ENCODE measurements around the gene CRIM1. TPM values are rescaled to one million over a fixed set of nuclear protein-coding genes. Genes with fewer than 3 reads are reported as not detected.

The CRIM1 gene
- total RNA-seq, 1 experiment from 2014 or later, result 27.6 TPM

DNA sequence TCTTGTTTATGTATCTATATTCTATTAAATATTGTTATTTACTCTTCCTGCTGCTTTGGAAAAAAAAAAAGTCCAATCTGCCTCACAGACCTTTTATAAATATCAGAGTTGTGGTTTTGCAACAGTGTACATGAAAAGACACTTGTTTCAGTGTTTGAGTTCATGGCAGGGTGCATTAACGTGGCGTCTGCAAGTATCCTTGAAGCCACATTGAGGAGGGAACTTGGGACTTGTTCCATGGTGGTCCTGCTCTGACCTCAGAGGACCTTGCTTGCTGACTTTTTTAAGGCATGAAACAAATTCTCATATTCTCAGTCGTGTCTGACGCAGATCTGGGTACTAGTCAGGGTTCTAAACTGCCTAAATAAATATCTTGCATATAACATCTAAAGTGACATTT is 55.1 kb downstream of the CRIM1 start:
- no peak overlapping the region for H2AK5ac ChIP-seq (ENCODE audit: insufficient read length, low read length)
- H2BK15ac ChIP-seq (ENCODE audit: low read depth, low read length), result no peak overlapping the region
- H3K27ac ChIP-seq (ENCODE audit: insufficient read length, low read depth, low read length), result no peak overlapping the region
- no CpG with 5 or more reads among the region's 4 CpGs for WGBS (ENCODE audit: extremely low coverage, insufficient read length, low lambda C conversion rate)
- no peak overlapping the region for H3K18ac ChIP-seq (ENCODE audit: insufficient read length, low read depth, low read length)
- H2BK20ac ChIP-seq (ENCODE audit: low read depth, low read length, poor library complexity, severe bottlenecking), result no peak overlapping the region
- H4K91ac ChIP-seq (ENCODE audit: insufficient read length, low read depth, low read length), result no peak overlapping the region
- H3K27ac Mint-ChIP-seq, result peak overlapping the region in 1 of 3 experiments; percentile 65; a peak in 1 of 7 replicates
- H2BK12ac ChIP-seq (ENCODE audit: insufficient read length, low read depth, low read length), result no peak overlapping the region
- H4K20me1 ChIP-seq (ENCODE audit: control insufficient read depth, insufficient read depth, insufficient read length), result no peaks in the 10 kb centered on the region
- no peaks in the 10 kb centered on the region for H3K9me3 Mint-ChIP-seq
- H3K23me2 ChIP-seq (ENCODE audit: insufficient read length, low read depth, low read length, poor library complexity, severe bottlenecking), result no peaks in the 10 kb centered on the region
- no peak overlapping the region for H3K4me3 Mint-ChIP-seq
- H3K4me1 Mint-ChIP-seq, result peaks cover 47 to 54% of the 10 kb centered on the region in 2 experiments
- H2AFZ ChIP-seq (ENCODE audit: low read length), result no peak overlapping the region
- H2BK120ac ChIP-seq (ENCODE audit: low read depth, low read length, poor library complexity, severe bottlenecking), result no peak overlapping the region
- no peaks in the 10 kb centered on the region for H3K27me3 ChIP-seq (ENCODE audit: insufficient read depth, low read length)
- TF ChIP-seq CTCF (conservative IDR thresholded peaks at IDR 0.05), result no peak
- no peak overlapping the region for H3T11ph ChIP-seq (ENCODE audit: low read length)
- no peak overlapping the region for H3K23ac ChIP-seq (ENCODE audit: insufficient read length, low read depth, low read length)
- peaks cover 4% of the 10 kb centered on the region; the same call in 1 of the 2 replicates for H3K79me2 ChIP-seq (ENCODE audit: insufficient read depth, low read length)
- H3K36me3 Mint-ChIP-seq (ENCODE audit: insufficient read depth in 1 of 3, low read depth in 3 of 3), result no peaks in the 10 kb centered on the region; a peak in 1 of 7 replicates
- H3K27me3 Mint-ChIP-seq (ENCODE audit: low read depth), result no peaks in the 10 kb centered on the region
- no peak overlapping the region for H2BK5ac ChIP-seq (ENCODE audit: insufficient read length, low read length)
- H3K9me3 ChIP-seq (ENCODE audit: control insufficient read depth, low read depth, low read length), result no peaks in the 10 kb centered on the region
- no peak for DNase-seq
- H3K4me1 ChIP-seq (ENCODE audit: insufficient read depth, low read length), result peaks cover 20% of the 10 kb centered on the region
- H3K56ac ChIP-seq (ENCODE audit: insufficient read length, low read depth, low read length), result no peak overlapping the region
- no peak overlapping the region for H3K9ac ChIP-seq (ENCODE audit: extremely low read depth, insufficient read length, low read length)
- no peak overlapping the region for H3K14ac ChIP-seq (ENCODE audit: insufficient read depth, low read length)
- H3K4me2 ChIP-seq (ENCODE audit: insufficient read depth, insufficient read length, low read length), result no peak overlapping the region
- H3K4ac ChIP-seq (ENCODE audit: low read depth, low read length), result no peak overlapping the region
- no peaks in the 10 kb centered on the region for H3K79me1 ChIP-seq (ENCODE audit: insufficient read depth, low read depth, low read length, poor library complexity, severe bottlenecking)
- no peak overlapping the region for H4K5ac ChIP-seq (ENCODE audit: insufficient read length, low read depth, low read length)
- no peak overlapping the region for H4K8ac ChIP-seq (replicated peaks; ENCODE audit: insufficient read length, low read depth, low read length)
